Trophoblast cell (in vitro differentiated cells and primary cell): ENCODE results near the gene FBXO8.

ENCODE experiments used
- DNase-seq, 2 donors: peaks; one replicate each; pipeline ENCODE4 v3.0.0-alpha.2; 2016
- H2AFZ ChIP-seq: 2 replicates; pipeline ENCODE4 v1.6.1; 2013; ENCODE audit warnings: low read length, moderate library complexity, mild to moderate bottlenecking; ENCODE audit not compliant: insufficient read depth, poor library complexity
- H2AK5ac ChIP-seq: 2 replicates; pipeline ENCODE4 v1.6.1; 2013; ENCODE audit warnings: mild to moderate bottlenecking, low read length
- H2BK120ac ChIP-seq: 2 replicates; pipeline ENCODE4 v1.6.1; 2013; ENCODE audit warnings: low read length, mild to moderate bottlenecking, moderate library complexity; ENCODE audit not compliant: insufficient read depth, poor library complexity
- H2BK12ac ChIP-seq: 2 replicates; pipeline ENCODE4 v1.6.1; 2013; ENCODE audit warnings: mild to moderate bottlenecking, low read length, moderate library complexity
- H2BK5ac ChIP-seq: 2 replicates; pipeline ENCODE4 v1.6.1; 2013; ENCODE audit warnings: low read length, low read depth, moderate library complexity, mild to moderate bottlenecking; ENCODE audit not compliant: poor library complexity
- H3K14ac ChIP-seq: 2 replicates; pipeline ENCODE4 v1.6.1; 2013; ENCODE audit warnings: mild to moderate bottlenecking, low read length
- H3K18ac ChIP-seq: 2 replicates; pipeline ENCODE4 v1.6.1; 2013; ENCODE audit warnings: mild to moderate bottlenecking, low read length
- H3K23ac ChIP-seq: 2 replicates; pipeline ENCODE4 v1.6.1; 2013; ENCODE audit warnings: low read length
- H3K27ac ChIP-seq: 2 replicates; pipeline ENCODE4 v1.5.1; 2013; ENCODE audit warnings: low read depth, mild to moderate bottlenecking, inconsistent platforms, low read length, moderate library complexity
- H3K27me3 ChIP-seq: 2 replicates; pipeline ENCODE4 v1.6.1; 2013; ENCODE audit warnings: inconsistent platforms, mild to moderate bottlenecking, low read length, moderate library complexity; ENCODE audit not compliant: insufficient read depth
- H3K36me3 ChIP-seq, 2 experiments: 1 replicate in 1 of 2; 2 replicates in 1 of 2; pipeline ENCODE4 v1.6.1; 2013; ENCODE audit warnings: low read length in 2 of 2, mild to moderate bottlenecking in 2 of 2, moderate library complexity in 1 of 2; ENCODE audit not compliant: insufficient read depth in 2 of 2, control insufficient read depth in 1 of 2
- H3K4ac ChIP-seq: 2 replicates; pipeline ENCODE4 v1.6.1; 2013; ENCODE audit warnings: low read depth, mild to moderate bottlenecking, low read length, moderate library complexity
- H3K4me1 ChIP-seq, 2 experiments: 1 replicate in 1 of 2; 2 replicates in 1 of 2; pipeline ENCODE4 v1.6.1; 2013; ENCODE audit warnings: low read length in 2 of 2, mild to moderate bottlenecking in 2 of 2, moderate library complexity in 1 of 2; ENCODE audit not compliant: insufficient read depth in 2 of 2, control insufficient read depth in 1 of 2
- H3K4me2 ChIP-seq: 2 replicates; pipeline ENCODE4 v1.6.1; 2013; ENCODE audit warnings: inconsistent platforms, mild to moderate bottlenecking, low read length, moderate library complexity
- H3K4me3 ChIP-seq: 2 replicates; pipeline ENCODE4 v1.5.1; 2013; ENCODE audit warnings: mild to moderate bottlenecking, low read depth, low read length, inconsistent platforms
- H3K79me1 ChIP-seq: one replicate; pipeline ENCODE4 v1.6.1; 2013; ENCODE audit warnings: low read length
- H3K79me2 ChIP-seq: 2 replicates; pipeline ENCODE4 v1.6.1; 2013; ENCODE audit warnings: low read length, mild to moderate bottlenecking; ENCODE audit not compliant: control insufficient read depth, insufficient read depth, poor library complexity
- H3K9ac ChIP-seq: 2 replicates; pipeline ENCODE4 v1.6.1; 2013; ENCODE audit warnings: mild to moderate bottlenecking, low read length
- H3K9me3 ChIP-seq: 2 replicates; pipeline ENCODE4 v1.6.1; 2013; ENCODE audit warnings: low read depth, mild to moderate bottlenecking, control low read depth, inconsistent platforms, low read length; ENCODE audit not compliant: insufficient read depth
- H4K12ac ChIP-seq: 2 replicates; pipeline ENCODE4 v1.6.1; 2013; ENCODE audit warnings: low read depth, mild to moderate bottlenecking, low read length, moderate library complexity
- H4K8ac ChIP-seq: 2 replicates; pipeline ENCODE4 v1.6.1; 2013; ENCODE audit warnings: low read depth, mild to moderate bottlenecking, low read length, moderate library complexity
- H4K91ac ChIP-seq: one replicate; pipeline ENCODE4 v1.6.1; 2013; ENCODE audit warnings: low read depth, mild to moderate bottlenecking, low read length, moderate library complexity
- WGBS: extraction: QIAGEN DNeasy Blood & Tissue Kit; methylation state at CpG from one replicate; pipeline ENCODE4 v1.1.7; 2013; ENCODE audit warnings: missing lambda C conversion rate; ENCODE audit not compliant: insufficient read length, insufficient coverage; ENCODE audit errors: extremely low coverage; 5-methylcytosine and 5-hydroxymethylcytosine counted together

The FBXO8 gene

DNA sequence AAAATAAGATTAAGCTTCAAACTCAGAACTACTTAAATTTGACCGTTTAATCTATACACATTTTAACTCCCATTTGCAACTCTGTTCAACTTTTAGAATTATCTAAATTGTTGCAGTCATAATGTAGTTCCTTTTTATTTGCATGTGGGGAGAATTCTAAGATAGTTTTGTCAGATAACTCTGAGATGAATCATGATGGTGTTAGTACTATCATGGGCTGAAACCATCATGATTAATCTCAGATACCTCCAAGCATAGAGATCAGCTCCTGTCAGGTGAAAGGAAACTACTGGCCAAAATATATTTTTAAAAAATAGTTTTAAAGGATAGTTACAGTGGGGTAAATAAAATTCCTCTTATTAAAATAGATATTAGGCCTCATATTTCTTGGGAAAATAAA is 39.0 kb downstream of the FBXO8 start:
- no peak overlapping the region for H2BK12ac ChIP-seq

DNA sequence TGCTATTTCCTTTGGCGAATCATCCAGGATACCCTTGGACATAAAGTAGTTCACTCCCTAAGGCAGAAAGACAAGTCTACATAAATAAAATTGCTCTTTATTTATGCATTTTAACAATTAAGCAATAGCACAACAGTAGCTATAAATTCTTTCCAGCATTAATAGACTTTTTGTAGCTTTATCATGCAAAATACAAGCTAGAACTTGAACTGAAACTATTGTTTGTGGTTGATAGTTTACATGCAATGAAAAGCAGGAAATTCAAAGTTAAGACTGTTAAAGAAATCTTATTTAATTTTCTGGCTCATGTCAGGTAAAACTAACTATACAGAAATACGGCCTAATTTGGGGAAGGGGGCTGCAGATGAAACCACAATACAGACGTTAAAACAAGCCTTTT is 42.3 kb downstream of the FBXO8 start:
- DNase-seq = no peak
- H3K79me2 ChIP-seq = no peaks in the 10 kb centered on the region
- H3K14ac ChIP-seq = no peak overlapping the region
- H3K4me1 ChIP-seq = no peaks in the 10 kb centered on the region
- no CpG with 5 or more reads among the region's 3 CpGs for WGBS
- no peak overlapping the region for H2BK12ac ChIP-seq
- H3K9me3 ChIP-seq = no peaks in the 10 kb centered on the region
- H2BK5ac ChIP-seq = no peak overlapping the region
- no peak overlapping the region for H3K23ac ChIP-seq
- H2AFZ ChIP-seq = no peak overlapping the region
- H2AK5ac ChIP-seq = no peak overlapping the region
- H3K9ac ChIP-seq = no peak overlapping the region
- no peak overlapping the region for H3K27ac ChIP-seq
- no peak overlapping the region for H4K12ac ChIP-seq
- no peak overlapping the region for H4K91ac ChIP-seq
- H3K4ac ChIP-seq = no peak overlapping the region
- no peaks in the 10 kb centered on the region for H3K27me3 ChIP-seq
- H3K79me1 ChIP-seq = no peaks in the 10 kb centered on the region
- H3K4me3 ChIP-seq = no peak overlapping the region
- H4K8ac ChIP-seq = no peak overlapping the region
- H3K4me2 ChIP-seq = no peak overlapping the region
- H3K18ac ChIP-seq = no peak overlapping the region
- no peak overlapping the region for H2BK120ac ChIP-seq
- H3K36me3 ChIP-seq = no peaks in the 10 kb centered on the region

More for the DNA sequence above, 39.0 kb downstream of the FBXO8 start:
- H3K79me2 ChIP-seq = no peaks in the 10 kb centered on the region
- no peaks in the 10 kb centered on the region for H3K9me3 ChIP-seq
- H2BK5ac ChIP-seq = no peak overlapping the region
- no peaks in the 10 kb centered on the region for H3K36me3 ChIP-seq
- H2AFZ ChIP-seq = no peak overlapping the region
- no peak overlapping the region for H3K4me3 ChIP-seq
- no peaks in the 10 kb centered on the region for H3K4me1 ChIP-seq
- H3K23ac ChIP-seq = no peak overlapping the region
- WGBS = 100% methylated on average over 1 of the region's 1 CpG
- no peak overlapping the region for H3K4ac ChIP-seq
- no peak overlapping the region for H3K14ac ChIP-seq
- H3K27ac ChIP-seq = no peak overlapping the region
- no peak overlapping the region for H2BK120ac ChIP-seq
- DNase-seq = no peak
- H3K27me3 ChIP-seq = no peaks in the 10 kb centered on the region
- no peak overlapping the region for H2AK5ac ChIP-seq
- no peaks in the 10 kb centered on the region for H3K79me1 ChIP-seq
- no peak overlapping the region for H3K18ac ChIP-seq
- H4K91ac ChIP-seq = no peak overlapping the region
- H4K12ac ChIP-seq = no peak overlapping the region
- H4K8ac ChIP-seq = no peak overlapping the region
- H3K4me2 ChIP-seq = no peak overlapping the region
- H3K9ac ChIP-seq = no peak overlapping the region

DNA sequence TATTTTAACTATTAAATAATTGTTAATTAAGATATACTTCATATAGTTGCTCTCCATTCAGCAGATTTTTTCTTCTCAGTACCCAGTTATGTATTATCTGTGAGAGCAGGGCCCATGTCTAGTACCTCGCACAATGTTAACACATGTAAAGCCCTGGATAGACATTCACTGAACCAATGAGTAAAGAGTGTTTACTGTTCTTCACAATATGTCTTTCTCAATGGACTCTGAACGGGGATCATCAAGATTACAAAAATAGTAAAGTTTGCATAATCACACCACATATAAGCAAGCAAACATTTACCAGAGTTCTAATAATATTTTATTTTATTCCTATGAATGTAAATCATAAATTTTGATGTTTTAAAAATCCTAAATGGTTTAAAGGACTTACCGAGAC is 47.1 kb downstream of the FBXO8 start:
- no peaks in the 10 kb centered on the region for H3K79me2 ChIP-seq

DNA sequence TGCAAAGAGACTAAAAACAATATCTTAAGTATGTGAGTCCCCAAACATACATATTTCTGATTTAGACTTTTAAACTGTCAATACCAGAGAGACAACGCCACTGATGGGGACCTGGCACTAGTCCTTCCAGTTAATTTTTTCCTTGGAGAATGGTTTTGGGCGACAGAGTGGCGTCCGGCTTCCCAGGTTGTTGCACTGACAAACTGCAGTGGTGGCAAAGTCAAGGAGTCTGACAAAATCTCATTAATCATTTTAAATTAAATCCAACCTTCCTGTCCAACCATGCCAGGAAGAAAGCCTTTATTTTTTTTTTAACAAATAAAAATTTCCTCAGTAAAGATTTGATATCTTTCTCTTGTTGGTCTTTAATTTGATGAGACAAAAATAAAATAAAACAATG is 52.8 kb downstream of the FBXO8 start:
- no peak overlapping the region for H4K8ac ChIP-seq
- H3K36me3 ChIP-seq = no peaks in the 10 kb centered on the region
- H2BK12ac ChIP-seq = no peak overlapping the region
- H3K18ac ChIP-seq = no peak overlapping the region
- no peak overlapping the region for H2AFZ ChIP-seq
- H4K12ac ChIP-seq = no peak overlapping the region
- H2BK120ac ChIP-seq = no peak overlapping the region
- no peak overlapping the region for H3K4ac ChIP-seq
- H3K4me1 ChIP-seq = no peaks in the 10 kb centered on the region
- H3K14ac ChIP-seq = no peak overlapping the region
- no peaks in the 10 kb centered on the region for H3K9me3 ChIP-seq
- H2AK5ac ChIP-seq = no peak overlapping the region
- DNase-seq = no peak
- H3K79me2 ChIP-seq = no peaks in the 10 kb centered on the region
- H3K27me3 ChIP-seq = no peaks in the 10 kb centered on the region
- H3K79me1 ChIP-seq = no peaks in the 10 kb centered on the region
- H3K9ac ChIP-seq = no peak overlapping the region
- no peak overlapping the region for H3K4me2 ChIP-seq
- WGBS = no CpG with 5 or more reads among the region's 4 CpGs
- no peak overlapping the region for H3K23ac ChIP-seq
- H3K27ac ChIP-seq = no peak overlapping the region
- no peak overlapping the region for H3K4me3 ChIP-seq
- no peak overlapping the region for H2BK5ac ChIP-seq
- H4K91ac ChIP-seq = no peak overlapping the region

More for the DNA sequence above, 47.1 kb downstream of the FBXO8 start:
- Histone ChIP-seq H3K27me3 (no peaks in the 10 kb centered on the region), H2BK120ac (no peak overlapping the region), H3K4me1 (no peaks in the 10 kb centered on the region), H3K4ac (no peak overlapping the region), H3K9me3 (no peaks in the 10 kb centered on the region), H4K91ac (no peak overlapping the region), H2BK5ac (no peak overlapping the region), H3K23ac (no peak overlapping the region), H3K36me3 (no peaks in the 10 kb centered on the region), H2BK12ac (no peak overlapping the region), H3K27ac (no peak overlapping the region), H2AFZ (no peak overlapping the region), H2AK5ac (no peak overlapping the region), H3K79me1 (no peaks in the 10 kb centered on the region), H4K12ac (no peak overlapping the region), H3K18ac (no peak overlapping the region), H4K8ac (no peak overlapping the region), H3K9ac (no peak overlapping the region), H3K4me3 (no peak overlapping the region), H3K4me2 (no peak overlapping the region), H3K14ac (no peak overlapping the region)
- DNase-seq = no peak
- no CpG with 5 or more reads among the region's 3 CpGs for WGBS
